ENCODE results near the gene HMBS.

DNA sequence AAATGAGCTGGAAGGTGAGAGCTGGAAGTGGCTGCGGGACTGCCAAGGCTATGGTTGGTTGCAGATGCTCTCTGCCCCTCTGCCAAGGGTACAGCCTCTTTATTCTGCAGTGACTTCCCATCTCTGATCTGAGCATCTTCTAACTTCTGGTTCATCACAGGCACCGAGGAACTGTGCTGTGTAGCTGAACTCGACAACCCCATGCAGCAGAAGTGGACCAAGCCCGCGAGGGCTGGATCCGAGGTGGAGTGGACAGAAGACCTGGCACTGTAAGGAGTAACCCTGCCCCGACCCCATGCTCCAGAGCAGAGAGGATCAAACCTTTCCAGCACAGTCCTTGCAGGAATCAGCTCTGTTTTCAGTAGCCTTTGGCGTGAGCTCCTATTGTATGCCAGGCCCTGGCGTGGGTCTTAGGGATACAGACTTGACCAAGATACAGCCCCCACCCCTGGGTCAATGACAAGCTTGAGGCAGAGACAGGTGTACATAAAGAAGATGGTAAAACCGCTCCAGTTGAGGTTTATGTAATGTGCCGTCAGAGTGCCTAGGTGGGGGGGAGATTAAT, 26.8 kb downstream of the HMBS start:
- TF ChIP-seq, protein P1, sequence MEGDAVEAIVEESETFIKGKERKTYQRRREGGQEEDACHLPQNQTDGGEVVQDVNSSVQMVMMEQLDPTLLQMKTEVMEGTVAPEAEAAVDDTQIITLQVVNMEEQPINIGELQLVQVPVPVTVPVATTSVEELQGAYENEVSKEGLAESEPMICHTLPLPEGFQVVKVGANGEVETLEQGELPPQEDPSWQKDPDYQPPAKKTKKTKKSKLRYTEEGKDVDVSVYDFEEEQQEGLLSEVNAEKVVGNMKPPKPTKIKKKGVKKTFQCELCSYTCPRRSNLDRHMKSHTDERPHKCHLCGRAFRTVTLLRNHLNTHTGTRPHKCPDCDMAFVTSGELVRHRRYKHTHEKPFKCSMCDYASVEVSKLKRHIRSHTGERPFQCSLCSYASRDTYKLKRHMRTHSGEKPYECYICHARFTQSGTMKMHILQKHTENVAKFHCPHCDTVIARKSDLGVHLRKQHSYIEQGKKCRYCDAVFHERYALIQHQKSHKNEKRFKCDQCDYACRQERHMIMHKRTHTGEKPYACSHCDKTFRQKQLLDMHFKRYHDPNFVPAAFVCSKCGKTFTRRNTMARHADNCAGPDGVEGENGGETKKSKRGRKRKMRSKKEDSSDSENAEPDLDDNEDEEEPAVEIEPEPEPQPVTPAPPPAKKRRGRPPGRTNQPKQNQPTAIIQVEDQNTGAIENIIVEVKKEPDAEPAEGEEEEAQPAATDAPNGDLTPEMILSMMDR (IDR thresholded peaks at IDR 0.05) = no peak
- no peak for TF ChIP-seq POLR2A (IDR thresholded peaks at IDR 0.05)
